ENCODE measurements around the gene CYP19A1.

- TF ChIP-seq EZH2 (IDR thresholded peaks at IDR 0.05; ENCODE audit: insufficient read depth, poor library complexity, severe bottlenecking) (no peak), EZH2phosphoT487 (IDR thresholded peaks at IDR 0.05; ENCODE audit: insufficient read depth, low read depth) (no peak)
These were observed 70.7 kb downstream of the CYP19A1 start for GRCh38 chr15:51267703-51268083.

Measured in GM23248 (cell line).